IMR-90 (cell line): ENCODE measurements around the gene MS4A6E. TPM values are rescaled to one million over a fixed set of nuclear protein-coding genes. Genes with fewer than 3 reads are reported as not detected.

Experiments used
- ATAC-seq: fragments of 200-7000 bp; cut with Tn5 transposase; 2 replicates; pipeline ENCODE4 v1.9.1; 2020; ENCODE audit warnings: low read depth, mild to moderate bottlenecking, moderate library complexity
- BruUV-seq: library from RNA; stranded (reverse); fragments of 400-500 nt; replicated peaks from 2 replicates; lab custom pipeline; 2021; lab: Mats Ljungman, UMichigan
- CTCF ChIA-PET: fragments of 300-600 bp; formaldehyde crosslinking; extraction: SDS; loops from one replicate; lab custom pipeline; 2021; ENCODE audit warnings: antibody characterized with exemption; lab: Yijun Ruan, JAX
- POLR2A ChIA-PET: fragments of 300-600 bp; sonication (Branson Sonifier 250); formaldehyde crosslinking; loops from one replicate; lab custom pipeline; 2022; ENCODE audit warnings: antibody characterized with exemption; ENCODE audit not compliant: unreplicated experiment; lab: Charles Lee
- DNase-seq: peaks from one replicate; pipeline ENCODE4 v3.0.0; 2013
- H2AFZ ChIP-seq: replicated peaks from 2 replicates; pipeline ENCODE3; 2013; ENCODE audit warnings: low read length, mild to moderate bottlenecking; ENCODE audit not compliant: poor library complexity
- H2AK5ac ChIP-seq: 2 replicates; pipeline ENCODE4 v1.6.1; 2013; ENCODE audit warnings: low read depth, low read length, inconsistent platforms
- H2AK9ac ChIP-seq: replicated peaks from 2 replicates; pipeline ENCODE3; 2013; ENCODE audit warnings: mild to moderate bottlenecking, low read depth, low read length, moderate library complexity; ENCODE audit not compliant: poor library complexity
- H2BK120ac ChIP-seq: 2 replicates; pipeline ENCODE4 v1.6.1; 2013; ENCODE audit warnings: low read depth, low read length, inconsistent platforms
- H2BK15ac ChIP-seq: 3 replicates; pipeline ENCODE4 v1.6.1; 2013; ENCODE audit warnings: low read depth, low read length, inconsistent platforms
- H2BK20ac ChIP-seq: 2 replicates; pipeline ENCODE4 v1.6.1; 2013; ENCODE audit warnings: low read depth, mild to moderate bottlenecking, inconsistent platforms, low read length, moderate library complexity
- H2BK5ac ChIP-seq: 2 replicates; pipeline ENCODE4 v1.6.1; 2013; ENCODE audit warnings: mild to moderate bottlenecking, low read depth, low read length, inconsistent platforms; ENCODE audit not compliant: poor library complexity, severe bottlenecking
- H3K14ac ChIP-seq: replicated peaks from 2 replicates; pipeline ENCODE4 v1.6.1; 2013; ENCODE audit warnings: low read depth, low read length, inconsistent platforms
- H3K18ac ChIP-seq: 2 replicates; pipeline ENCODE4 v1.6.1; 2013; ENCODE audit warnings: low read depth, low read length, control low read depth
- H3K23ac ChIP-seq: 2 replicates; pipeline ENCODE4 v1.6.1; 2013; ENCODE audit warnings: low read depth, low read length, inconsistent platforms
- H3K27ac ChIP-seq: 2 replicates; pipeline ENCODE4 v1.5.1; 2013; ENCODE audit warnings: mild to moderate bottlenecking, control low read depth, low read length; ENCODE audit not compliant: insufficient read depth
- H3K27me3 ChIP-seq: 2 replicates; pipeline ENCODE4 v1.6.1; 2013; ENCODE audit warnings: low read length; ENCODE audit not compliant: control insufficient read depth, insufficient read depth
- H3K36me3 ChIP-seq: 2 replicates; pipeline ENCODE4 v1.6.1; 2013; ENCODE audit warnings: low read length, mixed read lengths; ENCODE audit not compliant: control insufficient read depth, insufficient read depth
- H3K4ac ChIP-seq: 2 replicates; pipeline ENCODE4 v1.6.1; 2013; ENCODE audit warnings: low read depth, low read length, inconsistent platforms
- H3K4me1 ChIP-seq: 2 replicates; pipeline ENCODE4 v1.6.1; 2013; ENCODE audit warnings: low read length, mixed read lengths; ENCODE audit not compliant: control insufficient read depth, insufficient read depth
- H3K4me2 ChIP-seq: 2 replicates; pipeline ENCODE4 v1.6.1; 2013; ENCODE audit warnings: low read depth, mild to moderate bottlenecking, control low read depth, low read length, moderate library complexity
- H3K4me3 ChIP-seq: 2 replicates; pipeline ENCODE4 v1.5.1; 2013; ENCODE audit warnings: low read depth, mild to moderate bottlenecking, control low read depth, low read length, moderate library complexity; ENCODE audit not compliant: insufficient read depth
- H3K56ac ChIP-seq: 2 replicates; pipeline ENCODE4 v1.6.1; 2013; ENCODE audit warnings: low read length, inconsistent platforms; ENCODE audit not compliant: insufficient read depth; ENCODE audit errors: extremely low read depth
- H3K79me1 ChIP-seq, 2 experiments: 2 replicates each; pipeline ENCODE4 v1.6.1; 2013; ENCODE audit warnings: low read length in 2 of 2, inconsistent platforms in 1 of 2, low read depth in 1 of 2
- H3K9ac ChIP-seq: 2 replicates; pipeline ENCODE4 v1.6.1; 2013; ENCODE audit warnings: low read depth, low read length, control low read depth
- H3K9me1 ChIP-seq: 2 replicates; pipeline ENCODE4 v1.6.1; 2013; ENCODE audit warnings: low read length, inconsistent platforms; ENCODE audit not compliant: insufficient read depth
- H3K9me3 ChIP-seq: 2 replicates; pipeline ENCODE4 v1.6.1; 2013; ENCODE audit warnings: low read length; ENCODE audit not compliant: control insufficient read depth, insufficient read depth
- H4K20me1 ChIP-seq: 2 replicates; pipeline ENCODE4 v1.6.1; 2013; ENCODE audit warnings: low read length, inconsistent platforms; ENCODE audit not compliant: insufficient read depth
- H4K5ac ChIP-seq: 2 replicates; pipeline ENCODE4 v1.6.1; 2013; ENCODE audit warnings: mild to moderate bottlenecking, low read depth, low read length, control low read depth
- H4K8ac ChIP-seq, 2 experiments: 2 replicates each; pipeline ENCODE4 v1.6.1; 2013; ENCODE audit warnings: low read depth in 2 of 2, low read length in 2 of 2, control low read depth in 1 of 2, inconsistent platforms in 1 of 2
- H4K91ac ChIP-seq: 2 replicates; pipeline ENCODE4 v1.6.1; 2013; ENCODE audit warnings: low read depth, low read length, inconsistent platforms; ENCODE audit not compliant: insufficient read depth
- RCOR1 ChIP-seq: IDR thresholded peaks from 2 replicates; pipeline ENCODE4 v1.6.1; 2012; ENCODE audit warnings: mild to moderate bottlenecking, low read length, improper control_type of control experiment; ENCODE audit not compliant: insufficient replicate concordance
- WGBS, 2 experiments: methylation state at CpG; one replicate each; pipeline versions ENCODE4 v1.1.5 to v1.1.7; 2013; ENCODE audit warnings: missing lambda C conversion rate in 2 of 2; ENCODE audit not compliant: insufficient read length in 1 of 2; ENCODE audit errors: extremely low coverage in 2 of 2; 5-methylcytosine and 5-hydroxymethylcytosine counted together
- dilution Hi-C: fragments of 300-500 bp; cut with HindIII; formaldehyde crosslinking; loops from one replicate; pipeline ENCODE4 v1.14.3; 2018; ENCODE audit warnings: low sequenced_read_pairs; ENCODE audit not compliant: unreplicated experiment
- in situ Hi-C: fragments of 300-500 bp; cut with MboI; formaldehyde crosslinking; loops from 3 replicates; pipeline ENCODE4 v1.14.3; 2019; ENCODE audit warnings: low sequenced_read_pairs, inconsistent platforms, mixed read lengths
- intact Hi-C: fragments of 100-400 bp; cut with micrococcal nuclease; formaldehyde crosslinking; loops from 2 replicates; pipeline ENCODE4 v1.10.0; 2022
- polyA plus RNA-seq, 3 experiments: library from polyadenylated mRNA; depleted of rRNA; stranded (reverse); fragments of >200 nt; gene quantifications; 2 replicates each; pipeline ENCODE4 v1.2.3, GENCODE V29; 2012; ENCODE audit warnings: low replicate concordance in 1 of 3
- total RNA-seq: library from RNA; depleted of rRNA; stranded (reverse); fragments of >200 nt; gene quantifications from 2 replicates; pipeline ENCODE4 v1.2.3, GENCODE V29; 2012
- TF ChIP-seq, protein P1 (sequence below): fragments of 150-350 bp; IDR thresholded peaks from 2 replicates; pipeline ENCODE4 v1.6.1; 2016; ENCODE audit warnings: low read depth, mild to moderate bottlenecking, low read length, moderate library complexity, borderline replicate concordance

MS4A6E gene
- total and polyA plus RNA-seq, 2 of the 4 experiments (the other 2 are of a cell fraction): not detected

DNA sequence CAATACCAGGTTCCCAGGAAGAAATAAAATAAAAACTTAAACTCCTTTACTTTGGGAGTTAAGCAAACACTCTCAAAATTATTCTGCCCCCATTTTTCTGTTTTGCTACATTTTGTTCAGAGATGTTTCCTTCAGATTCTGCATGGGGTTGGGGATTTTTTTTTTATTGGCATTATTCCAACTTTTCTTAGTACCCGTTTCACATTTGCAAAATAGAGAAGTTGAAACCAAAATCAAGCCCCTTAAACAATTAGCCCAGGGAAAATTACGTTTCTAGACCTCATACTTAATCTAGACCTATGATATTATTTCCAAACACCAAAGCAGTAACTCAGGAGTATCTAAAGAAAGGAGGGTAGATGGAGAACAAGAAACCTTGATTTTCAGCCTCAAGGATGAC, 30.7 kb downstream of the MS4A6E start:
- POLR2A ChIA-PET: no interaction called here
- Histone ChIP-seq H2AFZ (no peak overlapping the region), H3K56ac (no peak overlapping the region), H2BK20ac (no peak overlapping the region), H2BK15ac (no peak overlapping the region), H3K36me3 (no peaks in the 10 kb centered on the region), H4K20me1 (no peaks in the 10 kb centered on the region), H3K79me1 (no peaks in the 10 kb centered on the region), H2AK5ac (no peak overlapping the region), H3K9me3 (peaks cover 5% of the 10 kb centered on the region), H2AK9ac (no peak overlapping the region), H3K9ac (no peak overlapping the region), H3K4me1 (no peaks in the 10 kb centered on the region), H3K4me3 (no peak overlapping the region), H2BK5ac (no peak overlapping the region), H3K18ac (no peak overlapping the region), H3K27me3 (no peaks in the 10 kb centered on the region), H4K5ac (no peak overlapping the region), H2BK120ac (no peak overlapping the region), H4K91ac (no peak overlapping the region), H3K4me2 (no peak overlapping the region), H3K14ac (no peak overlapping the region), H3K9me1 (no peaks in the 10 kb centered on the region), H4K8ac (no peak overlapping the region), H3K23ac (no peak overlapping the region), H3K27ac (no peak overlapping the region), H3K4ac (no peak overlapping the region)
- dilution Hi-C loops: no loop called here
- intact Hi-C loops: no loop called here
- in situ Hi-C loops: no loop called here
- ATAC-seq (no peak), DNase-seq (no peak)
- TF ChIP-seq RCOR1: no peak
- TF ChIP-seq, protein P1, sequence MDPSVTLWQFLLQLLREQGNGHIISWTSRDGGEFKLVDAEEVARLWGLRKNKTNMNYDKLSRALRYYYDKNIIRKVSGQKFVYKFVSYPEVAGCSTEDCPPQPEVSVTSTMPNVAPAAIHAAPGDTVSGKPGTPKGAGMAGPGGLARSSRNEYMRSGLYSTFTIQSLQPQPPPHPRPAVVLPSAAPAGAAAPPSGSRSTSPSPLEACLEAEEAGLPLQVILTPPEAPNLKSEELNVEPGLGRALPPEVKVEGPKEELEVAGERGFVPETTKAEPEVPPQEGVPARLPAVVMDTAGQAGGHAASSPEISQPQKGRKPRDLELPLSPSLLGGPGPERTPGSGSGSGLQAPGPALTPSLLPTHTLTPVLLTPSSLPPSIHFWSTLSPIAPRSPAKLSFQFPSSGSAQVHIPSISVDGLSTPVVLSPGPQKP: no peak
- no TSS peak for BruUV-seq
- CTCF ChIA-PET: no interaction called here
- no CpG with 5 or more reads among the region's 2 CpGs for WGBS, 2 experiments
